HG03558 (cell line): ENCODE results near the gene SDHAF3.

Source experiments
- ATAC-seq: cut with Tn5 transposase; IDR thresholded peaks from one replicate; pipeline ENCODE4 v1.9.1; 2021; ENCODE audit warnings: moderate number of reproducible peaks; ENCODE audit not compliant: unreplicated experiment; ENCODE audit errors: extremely low read depth

The SDHAF3 gene

GRCh38 chr7:97203957-97204356 is 86.5 kb downstream of the SDHAF3 start:
- ATAC-seq: no peak

GRCh38 chr7:97204821-97205220 is 87.3 kb downstream of the SDHAF3 start:
- ATAC-seq: no peak

- ATAC-seq: no peak
These were observed 98.1 kb downstream of the SDHAF3 start for GRCh38 chr7:97215556-97215955.

GRCh38 chr7:97218767-97219166 is 101.3 kb downstream of the SDHAF3 start:
- ATAC-seq: no peak

- ATAC-seq: no peak
These were observed 101.7 kb downstream of the SDHAF3 start for GRCh38 chr7:97219237-97219636.

- ATAC-seq: no peak
These were observed 106.8 kb downstream of the SDHAF3 start for GRCh38 chr7:97224316-97224715.

- no peak for ATAC-seq
These were observed 109.0 kb downstream of the SDHAF3 start for GRCh38 chr7:97226541-97226940.
